Stimulated activated CD4-positive, alpha-beta T cell treated with anti-CD3 and anti-CD28 coated beads, Interleukin-1b, Interleukin-23, amount 100 ng/mL, for 1 hour (primary cell): ENCODE data around the gene CD3D.
A peak's percentile ranks its signal among the peaks of the same experiment; 100 is the strongest.
"Not testable (repeated sequence)": the region's sequence is repeated elsewhere in the genome, so short reads cannot be mapped to it uniquely, and the experiment has no call there.

Source experiments
- DNase-seq, 2 donors: peaks; one replicate each; pipeline ENCODE4 v3.0.0-alpha.2; 2020; ENCODE audit warnings: low read depth in 2 of 2

Gene CD3D

DNA sequence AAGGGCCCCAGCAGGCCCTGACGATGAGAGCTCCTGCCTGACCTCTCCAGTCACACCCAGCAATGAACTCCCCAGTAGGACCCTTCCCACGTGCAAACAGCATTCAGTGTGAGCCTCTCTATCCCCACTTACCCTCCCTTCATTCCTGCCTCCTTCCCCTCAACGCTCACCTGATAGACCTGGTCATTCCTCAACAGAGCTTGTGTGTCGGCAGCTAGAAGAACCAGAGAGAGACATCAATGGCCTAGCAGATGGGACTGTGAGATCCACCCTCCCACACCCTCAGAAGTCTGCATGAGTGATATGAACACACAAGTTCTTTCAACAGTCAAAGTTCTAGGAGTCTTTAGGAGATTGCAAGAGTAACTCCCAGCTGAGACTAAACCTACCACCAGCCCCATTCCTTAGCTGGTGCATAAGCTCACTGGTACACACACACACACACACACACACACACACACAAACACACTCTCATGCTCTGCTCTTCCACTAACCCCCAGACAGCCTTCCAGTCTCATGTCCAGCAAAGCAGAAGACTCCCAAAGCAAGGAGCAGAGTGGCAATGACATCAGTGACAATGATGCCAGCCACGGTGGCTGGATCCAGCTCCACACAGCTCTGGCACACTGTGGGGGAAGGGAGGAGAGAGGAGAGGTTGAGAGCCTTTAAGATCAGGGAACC lies 3.1 kb downstream of the CD3D start:
- no peak for DNase-seq

DNA sequence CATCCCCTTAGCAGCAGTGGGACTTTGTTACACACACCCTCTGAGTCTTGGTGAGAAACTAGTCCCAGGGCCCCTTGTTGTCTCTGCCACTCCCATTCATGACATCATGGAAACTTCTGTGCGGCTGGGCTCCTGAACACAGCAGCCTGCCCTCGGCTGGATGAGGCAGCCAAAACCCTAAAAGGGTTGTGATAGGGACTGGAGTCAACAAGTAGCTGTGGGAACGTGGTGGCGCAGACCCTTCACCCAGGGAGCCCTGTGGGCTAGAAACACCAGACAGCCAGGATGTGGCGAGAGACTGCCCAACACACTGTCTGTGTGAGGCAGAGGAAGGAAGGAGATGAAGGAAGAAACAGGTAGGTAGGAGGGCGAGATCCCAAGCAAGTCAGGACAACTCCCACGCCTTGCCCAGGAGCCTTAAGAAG lies 3.9 kb downstream of the CD3D start:
- DNase-seq, result peak; percentile 54 to 82

DNA sequence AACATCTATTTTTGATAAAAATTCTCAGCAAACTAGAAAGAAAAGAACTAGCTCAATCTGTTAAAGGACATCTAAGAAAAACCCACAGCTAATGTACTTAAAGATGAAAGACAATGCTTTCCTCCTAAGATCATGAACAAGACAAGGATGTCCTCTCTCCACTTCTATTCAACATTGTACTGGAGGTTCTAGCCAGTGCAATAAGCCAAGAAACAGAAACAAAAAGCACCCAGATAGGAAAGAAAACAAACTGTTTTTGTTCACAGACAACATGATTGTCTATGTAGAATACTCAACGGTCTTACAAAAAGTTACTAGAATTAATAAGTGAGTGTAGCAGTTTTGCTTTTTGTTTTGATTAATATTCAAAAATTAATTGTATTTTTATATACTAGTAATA lies 7.8 kb downstream of the CD3D start:
- no peak for DNase-seq

DNA sequence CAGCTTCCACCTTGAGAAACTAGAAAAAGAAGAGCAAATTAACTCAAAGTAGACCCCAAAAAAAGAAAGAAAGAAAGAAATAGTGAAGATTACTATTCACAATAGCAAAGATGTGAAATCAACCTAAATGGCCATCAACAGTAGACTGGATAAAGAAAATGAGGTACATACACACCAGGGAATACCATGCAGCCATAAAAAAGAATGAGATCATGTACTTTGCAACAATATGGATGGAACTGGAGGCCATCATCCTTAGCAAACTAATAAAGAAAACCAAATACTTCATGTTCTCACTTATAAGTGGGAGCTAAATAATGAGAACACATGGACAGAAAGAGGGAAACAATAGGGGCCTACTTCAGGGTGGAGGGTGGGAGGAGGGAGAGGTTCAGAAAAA lies 13.8 kb downstream of the CD3D start:
- no peak for DNase-seq

DNA sequence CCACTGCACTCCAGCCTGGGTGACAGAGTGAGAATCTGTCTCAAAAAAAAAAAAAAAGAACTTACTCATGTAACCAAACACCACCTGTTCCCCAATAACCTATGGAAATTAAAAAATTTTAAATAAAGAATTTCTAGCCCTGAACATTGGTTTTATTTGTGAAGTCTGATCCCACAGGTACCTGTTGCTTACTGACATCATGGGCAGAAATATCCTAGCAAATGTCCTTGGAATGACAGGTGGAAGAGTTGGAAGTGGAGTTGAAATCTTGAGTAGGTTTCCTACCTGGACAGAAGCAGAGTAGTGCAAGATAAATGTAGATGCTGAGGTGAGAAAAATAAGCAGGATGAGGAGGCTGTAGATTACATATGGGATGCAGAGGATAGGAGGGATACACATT lies 17.2 kb downstream of the CD3D start:
- DNase-seq, result no peak

DNA sequence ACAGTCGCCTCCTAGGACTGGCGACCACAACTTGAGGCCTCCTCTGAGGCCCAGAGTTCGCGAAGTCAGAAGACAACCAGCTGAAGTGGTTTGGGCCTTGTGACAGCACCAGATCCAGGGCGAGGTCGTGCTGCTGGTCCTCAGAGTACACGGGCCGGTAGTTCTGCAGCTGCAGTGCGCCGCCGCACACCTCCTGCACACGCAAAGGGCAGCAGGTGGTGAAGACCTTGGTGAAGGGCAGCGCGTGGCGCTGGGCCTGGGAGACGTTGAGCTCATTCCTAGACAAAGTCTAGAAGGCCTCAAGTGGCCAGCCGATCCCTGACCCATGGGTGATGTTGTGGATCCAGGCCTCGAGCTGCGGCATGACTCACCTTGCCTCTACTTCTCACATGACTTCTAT lies 19.8 kb downstream of the CD3D start:
- DNase-seq, result no peak

DNA sequence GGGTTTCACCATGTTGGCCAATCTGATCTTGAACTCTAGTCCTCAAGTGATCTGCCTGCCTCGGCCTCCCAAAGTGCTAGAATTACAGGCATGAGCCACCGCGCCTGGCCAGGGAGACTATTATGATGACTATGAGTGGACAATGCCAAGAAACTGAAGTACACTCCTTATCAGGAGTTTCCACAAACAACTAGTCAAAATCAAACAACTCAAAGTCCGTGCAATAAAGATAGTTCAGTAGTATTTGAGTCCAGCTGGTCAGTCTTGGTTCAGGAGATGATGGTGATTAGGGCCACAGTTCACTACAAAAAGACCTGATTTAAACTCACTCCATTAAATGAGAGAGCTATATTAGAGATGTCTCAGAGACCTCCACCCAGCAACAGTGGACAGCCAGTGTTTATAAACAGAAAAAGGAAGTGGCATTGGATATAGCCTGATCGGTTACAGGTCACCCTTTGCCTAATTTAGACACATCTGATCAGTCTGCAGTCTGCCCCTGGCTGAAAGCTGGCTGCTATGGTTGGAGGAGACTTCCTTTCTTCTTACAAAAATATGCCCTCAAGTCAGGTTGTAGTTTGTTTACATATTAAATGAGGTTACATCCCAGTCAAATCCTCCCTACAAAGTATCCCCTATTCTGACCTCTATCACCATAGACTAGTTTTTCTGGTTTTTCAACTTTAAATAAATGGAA lies 21.0 kb downstream of the CD3D start:
- DNase-seq, result no peak

DNA sequence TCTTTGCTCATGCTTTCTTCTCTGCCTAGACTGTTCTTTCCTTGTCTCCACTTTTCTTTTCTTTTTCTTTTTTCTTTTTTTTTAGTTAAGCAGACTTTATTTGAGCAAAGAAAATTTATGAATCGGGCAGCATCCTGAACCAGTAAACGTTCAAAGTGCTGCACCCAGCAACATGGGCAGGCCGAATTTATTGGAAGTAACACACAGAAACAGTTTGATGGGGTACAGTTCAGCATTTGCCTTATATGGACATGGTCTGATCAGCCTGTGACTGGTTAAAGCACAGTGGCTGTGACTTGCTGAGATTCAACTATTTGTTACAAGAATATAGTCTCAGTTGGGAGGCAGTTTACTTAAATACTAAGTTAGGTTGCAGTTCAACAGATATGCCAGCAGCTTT lies 22.0 kb downstream of the CD3D start:
- DNase-seq, result no peak

DNA sequence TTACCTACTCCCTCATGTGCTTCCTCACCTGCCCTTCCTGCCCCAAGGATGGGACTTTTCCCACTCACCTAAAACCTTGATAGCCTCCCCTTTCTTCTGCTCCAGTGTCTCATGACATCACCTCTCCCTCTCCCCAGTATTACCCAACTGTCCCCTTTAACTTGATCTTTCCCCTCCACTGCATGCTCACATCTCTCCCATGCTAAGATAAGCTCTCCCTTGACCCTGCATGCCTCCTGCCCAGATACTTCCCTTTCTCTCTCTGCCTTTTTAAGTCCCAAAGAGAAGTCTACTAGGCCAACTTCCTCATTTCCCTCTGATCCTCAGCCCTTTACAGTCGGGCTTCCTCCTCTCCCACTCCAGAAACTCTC lies 23.2 kb downstream of the CD3D start:
- DNase-seq, result no peak

DNA sequence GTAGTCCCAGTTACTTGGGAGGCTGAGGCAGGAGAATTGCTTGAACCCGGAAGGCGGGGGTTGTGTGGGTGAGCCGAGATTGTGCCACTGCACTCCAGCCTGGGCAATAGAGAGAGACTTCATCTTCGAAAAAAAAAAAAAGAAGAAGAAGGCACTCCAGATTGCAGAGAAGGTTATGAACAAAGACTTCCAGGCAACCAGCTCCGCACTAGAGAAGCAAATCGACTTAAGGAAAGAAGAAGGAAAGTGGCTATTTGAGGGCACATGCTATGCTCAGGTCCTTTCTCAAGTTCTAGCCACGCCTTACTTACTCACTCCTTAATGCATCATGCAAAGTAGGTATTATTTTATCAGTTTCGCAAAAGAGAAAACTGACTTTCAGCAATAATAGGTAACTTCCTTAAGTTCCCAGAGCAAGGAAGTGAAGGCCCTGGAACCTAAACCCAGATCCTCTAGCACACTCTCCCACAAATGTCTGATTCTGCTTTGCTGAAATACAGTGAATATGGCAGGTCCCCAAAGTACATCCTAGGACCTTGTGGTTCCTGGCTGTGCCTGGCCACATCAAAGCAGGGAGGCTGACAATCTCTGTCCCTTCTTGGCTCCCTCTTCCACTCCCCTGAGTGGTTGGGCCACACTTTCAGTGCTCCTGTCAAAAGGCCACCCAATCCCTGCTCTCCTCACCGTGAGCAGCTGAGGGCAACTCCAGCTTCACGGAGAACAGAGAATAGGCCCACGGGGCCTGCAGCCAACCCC lies 23.7 kb downstream of the CD3D start:
- no peak for DNase-seq

DNA sequence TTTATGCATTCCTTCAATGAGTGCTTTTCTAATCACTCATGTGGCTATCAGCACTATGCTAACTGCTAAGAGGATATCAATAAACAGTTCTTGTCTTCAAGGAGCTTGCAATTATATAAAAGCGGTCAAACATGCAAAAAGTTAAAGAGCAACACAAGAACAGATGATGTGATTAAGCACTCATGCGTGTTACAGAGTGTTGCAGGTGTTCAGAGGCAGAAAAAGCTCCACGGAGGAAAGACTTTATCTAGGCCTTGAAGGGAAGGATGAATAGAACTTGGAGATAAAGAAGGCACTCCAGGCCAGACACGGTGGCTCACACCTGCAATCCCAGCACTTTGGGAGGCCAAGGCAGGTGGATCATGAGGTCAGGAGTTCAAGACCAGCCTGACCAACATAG lies 24.4 kb downstream of the CD3D start:
- no peak for DNase-seq

DNA sequence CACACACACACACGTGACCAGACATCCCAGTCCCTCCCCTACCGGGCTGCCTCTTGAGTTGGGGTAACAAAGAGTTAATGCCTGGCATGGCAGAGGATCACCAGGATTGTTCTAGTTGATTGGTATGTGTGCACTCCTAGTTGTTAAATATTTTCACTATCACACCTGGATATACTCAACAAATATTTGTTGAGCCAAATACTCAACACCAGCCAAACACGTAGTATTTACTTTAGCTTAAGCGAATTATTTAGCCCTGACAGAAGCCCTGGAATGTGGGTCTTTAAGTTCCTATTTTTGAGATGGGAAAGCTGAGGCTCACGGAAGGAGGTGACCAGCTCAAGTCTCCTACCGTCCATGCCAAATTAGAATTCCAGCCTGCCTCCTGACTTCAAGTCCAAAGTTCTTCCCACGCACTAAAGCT lies 27.5 kb downstream of the CD3D start:
- no peak for DNase-seq

DNA sequence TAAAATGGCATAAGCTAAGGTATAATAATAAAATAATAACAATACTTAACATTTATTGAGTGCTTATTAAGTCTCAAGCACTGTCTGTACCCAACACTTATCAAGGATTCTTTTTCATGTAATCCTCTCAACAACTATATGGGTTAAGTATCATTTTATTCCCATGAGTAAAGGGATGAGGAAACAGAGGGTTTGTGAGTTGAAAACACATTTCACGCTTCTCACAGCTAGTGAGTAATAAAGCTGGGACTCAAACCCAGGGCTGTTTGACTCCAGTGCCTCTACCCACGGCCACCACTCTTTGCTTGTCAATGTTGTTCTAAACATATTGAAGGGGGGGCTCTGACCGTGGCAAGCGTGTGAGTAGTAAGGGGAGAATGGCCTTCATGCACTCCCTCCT lies 29.3 kb downstream of the CD3D start:
- no peak for DNase-seq

DNA sequence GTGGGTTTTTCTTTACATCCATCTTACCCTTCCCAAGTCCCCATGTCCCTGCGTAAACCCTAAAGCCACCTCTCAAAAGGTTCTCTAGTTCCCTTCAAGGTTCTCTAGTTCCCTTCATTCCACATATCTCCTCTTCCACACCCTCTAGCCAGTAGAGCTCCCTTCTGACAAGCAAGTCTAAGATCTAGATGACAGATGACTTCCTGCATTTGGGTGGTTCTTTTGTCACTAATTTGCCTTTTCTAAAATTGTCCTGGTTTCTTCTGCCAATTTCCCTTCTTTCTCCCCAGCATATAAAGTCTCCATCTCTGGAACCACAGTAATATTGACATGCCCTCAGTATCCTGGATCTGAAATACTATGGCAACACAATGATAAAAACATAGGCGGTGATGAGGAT lies 30.2 kb downstream of the CD3D start:
- no peak for DNase-seq

DNA sequence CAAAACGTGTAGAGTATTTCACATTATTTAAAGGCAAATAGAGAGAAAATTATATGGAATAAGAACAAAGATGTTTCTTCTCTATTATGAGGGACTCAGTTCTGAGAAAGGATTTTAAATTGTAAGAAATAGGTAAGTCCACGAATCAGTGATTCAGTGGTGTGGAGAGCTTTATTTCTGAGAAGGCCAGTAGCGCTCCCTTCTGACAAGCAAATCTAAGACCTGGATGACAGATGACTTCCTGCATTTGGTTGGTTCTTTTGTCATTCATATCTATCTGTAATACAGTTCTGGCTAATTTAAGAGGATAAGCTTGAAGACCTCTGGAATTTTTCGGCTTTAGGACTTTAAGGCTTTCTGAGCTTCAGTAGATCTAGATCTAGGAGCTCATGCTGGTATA lies 31.0 kb downstream of the CD3D start:
- DNase-seq, result no peak

DNA sequence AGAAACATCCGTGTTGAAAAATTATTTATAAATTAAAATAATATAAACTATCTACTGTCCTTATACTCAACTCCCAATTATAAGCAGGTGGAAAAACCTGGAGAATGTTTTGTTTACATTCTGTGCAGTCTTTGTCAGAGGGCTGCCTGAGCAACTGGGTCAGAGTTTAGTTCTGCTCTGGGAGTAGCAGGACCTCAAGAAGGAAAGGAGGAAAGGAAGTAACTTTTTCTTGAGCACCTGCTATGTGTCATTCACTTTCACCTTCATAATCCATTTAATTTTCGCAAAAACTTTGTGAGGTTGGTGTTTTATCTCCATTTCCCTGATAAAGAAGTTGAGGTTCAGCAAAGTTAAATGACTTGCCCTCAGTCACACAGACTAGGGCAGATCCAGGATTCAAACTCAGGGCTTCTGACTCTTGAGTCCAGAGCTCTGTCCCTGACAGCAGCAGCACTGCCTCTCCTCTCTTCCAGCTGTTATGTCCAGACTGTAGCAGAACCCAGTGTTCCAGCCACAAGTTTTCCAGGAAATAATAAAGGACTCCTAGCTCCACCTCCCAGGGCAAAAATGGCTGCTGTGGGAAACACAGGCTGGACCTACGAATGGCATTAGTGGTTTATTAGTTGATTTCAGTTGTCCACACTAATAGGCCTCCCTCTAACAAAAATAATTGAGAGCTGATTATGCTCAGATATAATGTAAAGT lies 31.6 kb downstream of the CD3D start:
- no peak for DNase-seq

DNA sequence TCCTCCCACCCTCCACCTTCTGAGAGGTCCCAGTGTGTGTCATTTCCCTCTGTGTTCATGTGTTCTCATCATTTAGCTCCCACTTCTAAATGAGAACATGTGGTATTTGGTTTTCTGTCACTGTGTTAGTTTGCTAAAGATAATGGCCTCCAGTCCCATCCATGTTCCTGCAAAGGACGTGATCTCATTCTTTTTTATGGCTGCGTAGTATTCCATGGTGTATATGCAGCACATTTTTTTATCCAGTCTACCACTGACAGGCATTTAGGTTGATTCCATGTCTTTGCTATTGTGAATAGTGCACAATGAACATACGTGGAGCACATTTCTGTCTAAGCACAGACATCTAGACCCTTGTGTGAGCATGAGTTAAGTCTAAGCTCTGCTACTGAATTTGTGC lies 32.2 kb downstream of the CD3D start:
- no peak for DNase-seq

DNA sequence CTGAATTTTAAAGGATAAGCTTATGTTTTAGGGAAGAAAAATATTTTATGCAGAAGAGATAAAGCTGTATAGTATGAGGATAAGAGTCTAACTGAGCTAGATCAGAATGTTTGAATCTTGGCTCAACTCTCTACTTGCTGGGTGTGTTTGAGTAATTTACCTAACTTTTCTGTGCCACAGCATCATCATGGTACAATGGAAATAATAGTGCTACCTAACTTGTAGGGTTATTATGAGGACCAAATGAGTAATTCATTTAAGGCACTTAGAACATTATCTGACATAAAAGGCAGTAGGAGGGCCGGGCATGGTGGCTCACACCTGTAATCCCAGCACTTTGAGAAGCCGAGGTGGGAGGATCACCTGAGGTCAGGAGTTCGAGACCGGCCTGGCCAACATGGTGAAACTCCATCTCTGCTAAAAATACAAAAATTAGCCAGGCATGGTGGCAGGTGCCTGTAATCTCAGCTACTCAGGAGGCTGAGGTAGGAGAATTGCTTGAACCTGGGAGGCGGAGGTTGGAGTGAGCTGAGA lies 33.4 kb downstream of the CD3D start:
- not testable (repeated sequence) for DNase-seq

DNA sequence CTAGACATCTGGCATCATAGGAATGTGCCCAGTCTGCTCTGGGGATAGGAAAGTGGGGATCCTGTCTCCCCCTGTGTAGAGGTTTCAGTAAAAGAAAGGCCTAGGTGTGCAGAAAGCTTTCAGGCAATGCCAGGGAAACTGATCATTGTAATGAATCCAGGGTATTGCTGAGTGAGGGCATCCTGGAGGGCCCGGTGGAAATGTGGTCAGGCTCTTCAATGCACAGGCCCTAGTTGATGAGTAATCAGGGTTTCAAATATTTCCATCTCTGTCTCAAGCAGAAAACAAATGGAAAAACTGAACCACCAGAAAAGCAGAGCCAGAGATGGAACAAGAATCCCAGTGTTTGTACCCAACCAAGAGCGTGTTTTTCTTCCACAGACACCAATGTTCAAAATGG lies 35.9 kb downstream of the CD3D start:
- DNase-seq, result no peak

DNA sequence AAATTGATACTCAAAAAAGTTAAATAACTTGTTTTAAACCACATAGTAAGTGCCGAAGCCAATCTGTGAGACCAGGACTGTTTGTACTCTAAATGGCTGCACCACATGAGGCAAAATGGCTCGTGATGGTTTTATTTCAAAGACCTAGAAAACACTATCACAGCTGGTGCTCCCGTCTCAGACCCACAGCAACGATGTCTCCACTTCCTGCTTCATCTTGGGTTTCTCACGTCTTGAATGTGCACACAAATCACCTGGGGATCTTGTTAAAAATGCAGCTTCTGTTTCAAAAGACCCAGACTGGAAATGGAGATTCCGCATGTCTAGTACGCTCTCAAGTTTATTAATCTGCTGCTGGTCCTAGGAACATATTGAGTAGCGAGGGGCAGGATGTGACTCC lies 36.8 kb downstream of the CD3D start:
- DNase-seq, result no peak

DNA sequence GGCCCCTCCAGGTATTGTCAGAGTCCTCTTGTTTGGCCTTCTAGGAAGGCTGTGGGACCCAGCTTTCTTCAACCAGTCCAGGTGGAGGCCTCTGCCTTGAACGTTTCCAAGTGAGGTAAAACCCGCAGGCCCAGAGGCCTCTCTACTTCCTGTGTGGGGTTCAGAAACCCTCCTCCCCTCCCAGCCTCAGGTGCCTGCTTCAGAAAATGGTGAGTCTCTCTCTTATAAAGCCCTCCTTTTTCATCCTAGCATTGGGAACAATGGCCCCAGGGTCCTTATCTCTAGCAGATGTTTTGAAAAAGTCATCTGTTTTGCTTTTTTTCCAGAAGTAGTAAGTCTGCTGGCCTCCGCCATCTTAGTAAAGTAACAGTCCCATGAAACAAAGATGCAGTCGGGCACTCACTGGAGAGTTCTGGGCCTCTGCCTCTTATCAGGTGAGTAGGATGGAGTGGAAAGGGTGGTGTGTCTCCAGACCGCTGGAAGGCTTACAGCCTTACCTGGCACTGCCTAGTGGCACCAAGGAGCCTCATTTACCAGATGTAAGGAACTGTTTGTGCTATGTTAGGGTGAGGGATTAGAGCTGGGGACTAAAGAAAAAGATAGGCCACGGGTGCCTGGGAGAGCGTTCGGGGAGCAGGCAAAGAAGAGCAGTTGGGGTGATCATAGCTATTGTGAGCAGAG lies 37.8 kb downstream of the CD3D start, which contains the start of gene CD3E:
Gene CD3E, plus strand, starts transcription at position 163 of the 681 bp plus-strand sequence. Its CDS starts 223 bp downstream, at position 386.
- peak in 1 of 2 donors; percentile 41 for DNase-seq

DNA sequence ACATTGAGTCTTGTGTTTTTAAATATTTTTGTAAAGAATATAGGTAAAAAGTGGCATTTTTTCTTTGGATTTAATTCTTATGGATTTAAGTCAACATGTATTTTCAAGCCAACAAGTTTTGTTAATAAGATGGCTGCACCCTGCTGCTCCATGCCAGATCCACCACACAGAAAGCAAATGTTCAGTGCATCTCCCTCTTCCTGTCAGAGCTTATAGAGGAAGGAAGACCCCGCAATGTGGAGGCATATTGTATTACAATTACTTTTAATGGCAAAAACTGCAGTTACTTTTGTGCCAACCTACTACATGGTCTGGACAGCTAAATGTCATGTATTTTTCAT lies 38.3 kb downstream of the CD3D start:
- no peak for DNase-seq
